Measurements from ENCODE around the gene CYLC1. TPM values are rescaled to one million over a fixed set of nuclear protein-coding genes. Genes with fewer than 3 reads are reported as not detected.

CYLC1 gene
- total RNA-seq (2021) (not detected in 2 replicates), Bru-seq, nascent RNA (not detected), BruChase-seq, experiment 1, labeled RNA remaining after a 2-hour chase (not detected), BruChase-seq, experiment 2, labeled RNA remaining after a 6-hour chase (not detected)
- long read RNA-seq = 0 reads

- no peak within 1 kb of the TSS for H3K4me3 ChIP-seq (ENCODE audit: low read depth, low read length, poor library complexity, severe bottlenecking)
- CTCF ChIA-PET = no interaction called here
- DNase-seq (ENCODE audit: low spot score) = no peak
- no peaks in the 10 kb centered on the region for H3K27me3 ChIP-seq (replicated peaks; ENCODE audit: insufficient read depth, low read depth, low read length, poor library complexity)
- intact Hi-C loops (cut with micrococcal nuclease; ENCODE audit: unreplicated experiment) = no loop called here
- POLR2A ChIA-PET (ENCODE audit: low non-redundant PET) = no interaction called here
- no TSS peak for BruUV-seq (replicated peaks)
- H3K36me3 ChIP-seq (ENCODE audit: insufficient read depth, low read length, poor library complexity, severe bottlenecking) = no peaks in the 10 kb centered on the region
- H3K27ac ChIP-seq (ENCODE audit: low read depth, low read length, poor library complexity, severe bottlenecking) = no peak within 1 kb of the TSS
- peaks cover 13% of the 10 kb centered on the region for H3K9me3 ChIP-seq (ENCODE audit: low read depth, low read length, poor library complexity, severe bottlenecking)
- no peak for TF ChIP-seq EZH2 (IDR thresholded peaks at IDR 0.05; ENCODE audit: borderline replicate concordance, low read depth, low read length, poor library complexity, severe bottlenecking)
- no peaks in the 10 kb centered on the region for H3K4me1 ChIP-seq (ENCODE audit: insufficient read depth, low read length, poor library complexity, severe bottlenecking)
Observed at GRCh38 chrX:83860846-83861245, at the start of gene CYLC1. TSS of gene CYLC1 (plus strand) at chrX:83861146. CDS start at chrX:83861183, 37 bp downstream.

- Histone ChIP-seq H3K4me1 (ENCODE audit: insufficient read depth, low read length, poor library complexity, severe bottlenecking) (no peaks in the 10 kb centered on the region), H3K27me3 (replicated peaks; ENCODE audit: insufficient read depth, low read depth, low read length, poor library complexity) (no peaks in the 10 kb centered on the region), H3K36me3 (ENCODE audit: insufficient read depth, low read length, poor library complexity, severe bottlenecking) (no peaks in the 10 kb centered on the region), H3K9me3 (ENCODE audit: low read depth, low read length, poor library complexity, severe bottlenecking) (peaks cover 11% of the 10 kb centered on the region), H3K27ac (ENCODE audit: low read depth, low read length, poor library complexity, severe bottlenecking) (no peak overlapping the region), H3K4me3 (ENCODE audit: low read depth, low read length, poor library complexity, severe bottlenecking) (no peak overlapping the region)
- intact Hi-C loops (cut with micrococcal nuclease; ENCODE audit: unreplicated experiment) = no loop called here
- ChIA-PET POLR2A (ENCODE audit: low non-redundant PET) (no interaction called here), CTCF (no interaction called here)
- no TSS peak for BruUV-seq (replicated peaks)
- TF ChIP-seq CTCF (conservative IDR thresholded peaks at IDR 0.05; ENCODE audit: low read depth, low read length) (no peak), EZH2 (IDR thresholded peaks at IDR 0.05; ENCODE audit: borderline replicate concordance, low read depth, low read length, poor library complexity, severe bottlenecking) (no peak)
- no peak for DNase-seq (ENCODE audit: low spot score)
Observed at GRCh38 chrX:83819304-83819703, 41.6 kb upstream of the CYLC1 start.

- no peaks in the 10 kb centered on the region for H3K9me3 ChIP-seq (ENCODE audit: low read depth, low read length, poor library complexity, severe bottlenecking)
- no peak overlapping the region for H3K27ac ChIP-seq (ENCODE audit: low read depth, low read length, poor library complexity, severe bottlenecking)
- no peaks in the 10 kb centered on the region for H3K4me1 ChIP-seq (ENCODE audit: insufficient read depth, low read length, poor library complexity, severe bottlenecking)
- POLR2A ChIA-PET (ENCODE audit: low non-redundant PET) = no interaction called here
- no peak for TF ChIP-seq CTCF (conservative IDR thresholded peaks at IDR 0.05; ENCODE audit: low read depth, low read length)
- TF ChIP-seq EZH2 (IDR thresholded peaks at IDR 0.05; ENCODE audit: borderline replicate concordance, low read depth, low read length, poor library complexity, severe bottlenecking) = no peak
- BruUV-seq (replicated peaks) = no TSS peak
- H3K36me3 ChIP-seq (ENCODE audit: insufficient read depth, low read length, poor library complexity, severe bottlenecking) = no peaks in the 10 kb centered on the region
- H3K27me3 ChIP-seq (replicated peaks; ENCODE audit: insufficient read depth, low read depth, low read length, poor library complexity) = no peaks in the 10 kb centered on the region
- intact Hi-C loops (cut with micrococcal nuclease; ENCODE audit: unreplicated experiment) = no loop called here
- DNase-seq (ENCODE audit: low spot score) = no peak
- H3K4me3 ChIP-seq (ENCODE audit: low read depth, low read length, poor library complexity, severe bottlenecking) = no peak overlapping the region
- CTCF ChIA-PET = no interaction called here
Observed at GRCh38 chrX:83829874-83830273, 31.1 kb upstream of the CYLC1 start.

- Histone ChIP-seq H3K4me3 (ENCODE audit: low read depth, low read length, poor library complexity, severe bottlenecking) (no peak overlapping the region), H3K27me3 (replicated peaks; ENCODE audit: insufficient read depth, low read depth, low read length, poor library complexity) (no peaks in the 10 kb centered on the region), H3K36me3 (ENCODE audit: insufficient read depth, low read length, poor library complexity, severe bottlenecking) (no peaks in the 10 kb centered on the region), H3K27ac (ENCODE audit: low read depth, low read length, poor library complexity, severe bottlenecking) (no peak overlapping the region), H3K9me3 (ENCODE audit: low read depth, low read length, poor library complexity, severe bottlenecking) (no peaks in the 10 kb centered on the region), H3K4me1 (ENCODE audit: insufficient read depth, low read length, poor library complexity, severe bottlenecking) (no peaks in the 10 kb centered on the region)
- ChIA-PET POLR2A (ENCODE audit: low non-redundant PET) (no interaction called here), CTCF (no interaction called here)
- intact Hi-C loops (cut with micrococcal nuclease; ENCODE audit: unreplicated experiment) = no loop called here
- no TSS peak for BruUV-seq (replicated peaks)
- no peak for TF ChIP-seq EZH2 (IDR thresholded peaks at IDR 0.05; ENCODE audit: borderline replicate concordance, low read depth, low read length, poor library complexity, severe bottlenecking)
- peak; percentile 63 for TF ChIP-seq CTCF (conservative IDR thresholded peaks at IDR 0.05; ENCODE audit: low read depth, low read length)
- peak; percentile 33 for DNase-seq (ENCODE audit: low spot score)
Observed at GRCh38 chrX:83845397-83845796, 15.5 kb upstream of the CYLC1 start.

Measured in A673 (cell line).